Kidney epithelial cell (primary cell): Measurements from ENCODE around the gene HSD17B10. TPM values are rescaled to one million over a fixed set of nuclear protein-coding genes. Genes with fewer than 3 reads are reported as not detected.
"Not testable (repeated sequence)": the region's sequence is repeated elsewhere in the genome, so short reads cannot be mapped to it uniquely, and the experiment has no call there.

Experiments
- DNase-seq: peaks from one replicate; pipeline ENCODE4 v3.0.0-alpha.2; 2010; ENCODE audit warnings: low read depth
- H3K27me3 ChIP-seq: 2 replicates; pipeline ENCODE4 v1.6.0; 2011; ENCODE audit warnings: low read length; ENCODE audit not compliant: control insufficient read depth, insufficient read depth
- H3K36me3 ChIP-seq: 2 replicates; pipeline ENCODE4 v1.5.1; 2011; ENCODE audit warnings: low read length; ENCODE audit not compliant: control insufficient read depth, insufficient read depth
- H3K4me3 ChIP-seq: 2 replicates; pipeline ENCODE4 v1.5.1; 2011; ENCODE audit warnings: low read depth, mild to moderate bottlenecking, control low read depth, low read length
- CTCF ChIP-seq: IDR thresholded peaks from 2 replicates; pipeline ENCODE4 v1.5.1; 2011; ENCODE audit warnings: mild to moderate bottlenecking, moderate library complexity, low read length, control low read depth, inconsistent platforms; ENCODE audit not compliant: insufficient read depth, poor library complexity, severe bottlenecking
- total RNA-seq: library from RNA; depleted of rRNA; stranded (reverse); fragments of >200 nt; gene quantifications from 2 replicates; pipeline ENCODE4 v1.2.3, GENCODE V29; 2015

HSD17B10 gene
- total RNA-seq, 1 donor from 2014 or later, result 97.4 TPM

DNA sequence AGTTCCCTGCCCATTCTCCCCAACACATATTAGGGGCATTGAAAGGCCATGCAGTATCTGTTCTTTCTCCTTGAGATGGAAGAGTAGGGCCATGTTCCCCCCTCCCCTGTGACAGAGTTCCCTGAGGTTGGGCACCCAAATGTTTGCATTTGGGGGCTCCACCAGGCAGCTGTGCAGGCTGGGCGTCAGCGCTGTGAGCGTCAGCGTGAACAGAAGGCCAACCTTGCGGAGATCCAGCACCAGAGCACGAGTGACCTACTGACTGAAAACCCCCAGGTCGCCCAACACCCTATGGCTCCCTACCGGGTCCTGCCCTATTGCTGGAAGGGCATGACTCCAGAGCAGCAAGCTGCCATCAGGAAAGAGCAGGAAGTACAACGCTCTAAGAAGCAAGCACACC, 3.9 kb downstream of the HSD17B10 start:
- Histone ChIP-seq H3K36me3 (no peaks in the 10 kb centered on the region), H3K27me3 (peaks cover 5% of the 10 kb centered on the region), H3K4me3 (no peak overlapping the region)
- DNase-seq, result no peak
- no peak for TF ChIP-seq CTCF

GRCh38 chrX:53429755-53430154, 4.4 kb downstream of the HSD17B10 start:
- no peak for DNase-seq
- Histone ChIP-seq H3K36me3 (no peaks in the 10 kb centered on the region), H3K4me3 (no peak overlapping the region), H3K27me3 (peaks cover 2% of the 10 kb centered on the region)
- no peak for TF ChIP-seq CTCF

- H3K4me3 ChIP-seq, result peak within 1 kb of the TSS; percentile 96
- H3K27me3 ChIP-seq, result no peaks in the 10 kb centered on the region
- DNase-seq, result no peak
- no peak for TF ChIP-seq CTCF
- H3K36me3 ChIP-seq, result no peaks in the 10 kb centered on the region
These were observed 11.3 kb downstream of the HSD17B10 start, which contains the start of gene RIBC1 for GRCh38 chrX:53422861-53423306. Gene RIBC1, plus strand, starts transcription at chrX:53422873. Its CDS starts 3,404 bp downstream, at chrX:53426277.

DNA sequence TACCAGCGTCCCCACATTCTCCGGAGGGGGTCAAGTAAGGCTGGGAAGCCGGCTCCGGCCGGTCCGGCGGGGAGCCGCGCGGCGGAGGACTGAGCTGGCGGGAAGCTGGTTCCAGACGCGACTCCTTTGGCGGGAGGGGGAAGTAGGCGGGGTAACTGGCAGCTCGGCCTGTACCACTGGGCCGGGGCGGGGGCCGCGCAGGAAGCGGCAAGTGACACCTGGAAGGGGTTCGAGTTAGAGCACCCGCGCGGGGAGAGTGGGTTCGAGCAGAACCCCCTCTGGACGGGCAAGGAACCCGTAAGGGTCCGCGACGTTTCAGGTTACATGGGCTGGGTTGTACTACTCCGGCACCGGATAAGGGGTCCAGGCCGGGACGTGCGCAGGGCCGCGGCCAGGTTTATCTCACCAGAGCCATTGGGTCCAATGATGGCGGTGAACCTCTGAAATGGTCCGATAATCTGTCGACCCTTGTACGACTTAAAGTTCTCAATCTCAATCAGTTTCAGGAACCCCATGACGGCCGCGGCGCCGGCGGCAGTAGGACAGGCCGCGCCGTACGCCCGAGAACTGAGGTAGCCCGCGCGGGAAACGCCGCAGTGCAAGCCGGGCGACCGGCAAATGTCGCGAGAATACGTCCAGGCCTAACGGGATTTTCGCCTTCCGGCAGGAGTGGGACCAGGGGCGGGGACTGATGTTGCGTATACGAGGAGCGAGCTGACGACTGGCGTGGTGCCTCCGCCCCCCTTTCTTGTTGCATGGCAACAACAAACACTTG, 11.9 kb downstream of the HSD17B10 start, which contains the start of gene SMC1A:
Gene SMC1A (minus strand): TSS at position 569 of the 775 bp plus-strand sequence. CDS start 54 bp downstream, at position 515.
- Histone ChIP-seq H3K4me3 (peak within 1 kb of the TSS; percentile 96), H3K36me3 (no peaks in the 10 kb centered on the region), H3K27me3 (no peaks in the 10 kb centered on the region)
- DNase-seq, result peak; percentile 98
- no peak for TF ChIP-seq CTCF

DNA sequence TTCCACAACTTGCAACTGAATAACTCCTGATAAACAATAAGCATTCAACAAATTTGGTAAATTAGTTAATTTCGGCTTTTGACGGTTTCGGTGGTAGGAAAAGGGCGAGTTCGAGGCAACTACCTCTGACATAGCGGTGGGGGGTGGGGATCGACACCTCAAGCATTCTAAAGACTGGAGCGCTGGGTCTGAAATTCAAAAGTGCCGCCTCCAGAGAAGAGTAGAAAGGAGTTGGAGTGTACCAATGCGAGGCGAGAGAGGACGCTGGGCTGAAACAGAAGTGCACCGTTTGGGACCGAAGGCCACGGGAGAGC, 12.4 kb downstream of the HSD17B10 start:
- H3K27me3 ChIP-seq, result no peaks in the 10 kb centered on the region
- H3K4me3 ChIP-seq, result peak overlapping the region; percentile 96
- TF ChIP-seq CTCF, result no peak
- DNase-seq, result no peak
- no peaks in the 10 kb centered on the region for H3K36me3 ChIP-seq

- Histone ChIP-seq H3K36me3 (no peaks in the 10 kb centered on the region), H3K27me3 (no peaks in the 10 kb centered on the region), H3K4me3 (peak overlapping the region; percentile 96)
- TF ChIP-seq CTCF, result no peak
- no peak for DNase-seq
These were observed 13.0 kb downstream of the HSD17B10 start for GRCh38 chrX:53421125-53421524.

DNA sequence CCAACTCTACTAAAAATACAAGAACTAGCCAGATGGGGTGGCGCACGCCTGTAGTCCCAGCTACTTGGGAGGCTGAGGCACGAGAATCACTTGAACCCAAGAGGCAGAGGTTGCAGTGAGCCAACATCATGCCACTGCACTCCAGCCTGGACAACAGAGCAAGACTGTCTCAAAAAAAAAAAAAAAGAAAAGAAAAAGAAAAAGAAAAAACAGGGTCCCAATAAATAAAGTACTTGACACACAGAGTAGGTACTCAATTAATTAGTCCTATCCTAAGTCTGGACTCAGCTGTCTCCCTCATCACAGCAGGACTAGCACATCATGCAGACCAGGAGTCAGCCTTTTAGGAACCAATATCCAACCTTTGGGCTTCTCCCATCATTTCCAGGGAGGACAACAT, 13.8 kb downstream of the HSD17B10 start:
- H3K4me3 ChIP-seq, H3K36me3 ChIP-seq, H3K27me3 ChIP-seq, DNase-seq: not testable (repeated sequence)
